ENCODE data around the gene MISP3.

Gene MISP3

DNA sequence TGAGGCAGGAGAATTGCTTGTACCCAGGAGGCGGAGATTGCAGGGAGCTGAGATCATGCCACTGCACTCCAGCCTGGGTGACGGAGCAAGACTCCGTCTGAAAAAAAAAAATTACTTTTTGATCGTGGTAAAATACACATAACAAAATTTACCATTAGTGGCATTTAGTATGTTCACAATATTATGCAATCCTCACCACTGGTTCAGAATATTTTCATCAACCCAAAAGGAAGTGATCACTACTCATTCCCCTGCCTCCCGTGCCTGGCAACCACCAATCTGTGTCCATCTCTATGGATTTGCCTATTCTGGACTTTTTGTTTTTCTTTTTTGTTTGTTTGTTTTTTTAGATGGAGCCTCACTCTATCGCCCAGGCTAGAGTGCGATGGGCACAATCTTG is 9.5 kb upstream of the MISP3 start:
- no peak for DNase-seq (ENCODE audit: extremely low spot score)
- POLR2A ChIA-PET: no interaction called here
- no peak for TF ChIP-seq HDGF (IDR thresholded peaks at IDR 0.05; ENCODE audit: borderline replicate concordance)
- no peak for TF ChIP-seq NFRKB (IDR thresholded peaks at IDR 0.05)
- CTCF ChIA-PET: no interaction called here

DNA sequence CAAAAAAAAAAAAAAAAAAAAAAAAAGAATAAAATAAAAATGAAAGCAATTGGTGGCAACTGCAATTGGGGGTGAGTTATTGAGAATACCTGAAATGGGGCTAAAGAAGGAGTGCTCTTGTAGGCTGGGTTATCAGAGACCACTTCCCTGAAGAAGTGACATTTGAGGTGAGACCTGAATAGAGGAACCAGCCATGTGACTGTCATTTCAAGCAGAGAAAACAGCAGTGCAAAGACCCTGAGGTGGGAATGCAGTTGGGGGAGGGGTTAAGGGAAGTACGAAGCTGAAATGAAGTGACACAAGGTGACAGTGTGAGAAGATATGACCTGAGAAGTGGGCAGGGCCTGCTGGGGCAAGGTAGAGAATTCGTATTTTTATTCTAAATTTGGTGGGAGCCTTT is 6.5 kb upstream of the MISP3 start:
- no peak for DNase-seq (ENCODE audit: extremely low spot score)
- TF ChIP-seq ELF4 (IDR thresholded peaks at IDR 0.05) (no peak), SP1 (IDR thresholded peaks at IDR 0.05) (no peak), CTBP1 (IDR thresholded peaks at IDR 0.05; ENCODE audit: borderline replicate concordance) (no peak), ARNT (IDR thresholded peaks at IDR 0.05) (no peak), SUZ12 (IDR thresholded peaks at IDR 0.05) (no peak), TARDBP (IDR thresholded peaks at IDR 0.05) (no peak), FOXA1 (IDR thresholded peaks at IDR 0.05) (no peak), FOXM1 (IDR thresholded peaks at IDR 0.05; ENCODE audit: borderline replicate concordance) (no peak), NFRKB (IDR thresholded peaks at IDR 0.05) (no peak), BHLHE40 (IDR thresholded peaks at IDR 0.05; ENCODE audit: borderline replicate concordance) (no peak), HDGF (IDR thresholded peaks at IDR 0.05; ENCODE audit: borderline replicate concordance) (no peak), LEF1 (IDR thresholded peaks at IDR 0.05; ENCODE audit: borderline replicate concordance) (no peak), FOXK2 (IDR thresholded peaks at IDR 0.05) (no peak)
- TF ChIP-seq, protein P1, sequence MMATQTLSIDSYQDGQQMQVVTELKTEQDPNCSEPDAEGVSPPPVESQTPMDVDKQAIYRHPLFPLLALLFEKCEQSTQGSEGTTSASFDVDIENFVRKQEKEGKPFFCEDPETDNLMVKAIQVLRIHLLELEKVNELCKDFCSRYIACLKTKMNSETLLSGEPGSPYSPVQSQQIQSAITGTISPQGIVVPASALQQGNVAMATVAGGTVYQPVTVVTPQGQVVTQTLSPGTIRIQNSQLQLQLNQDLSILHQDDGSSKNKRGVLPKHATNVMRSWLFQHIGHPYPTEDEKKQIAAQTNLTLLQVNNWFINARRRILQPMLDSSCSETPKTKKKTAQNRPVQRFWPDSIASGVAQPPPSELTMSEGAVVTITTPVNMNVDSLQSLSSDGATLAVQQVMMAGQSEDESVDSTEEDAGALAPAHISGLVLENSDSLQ (IDR thresholded peaks at IDR 0.05): no peak
- CTCF ChIA-PET: no interaction called here
- POLR2A ChIA-PET: no interaction called here

- CTCF ChIA-PET: interaction anchor here (0.6 to 1.5 kb wide), 4 partner anchors 11 to 422 kb away, joined by 3 to 4 read pairs (median 3); no protein-coding TSS in a partner anchor
- TF ChIP-seq SP1 (IDR thresholded peaks at IDR 0.05): no peak
- TF ChIP-seq HDGF (IDR thresholded peaks at IDR 0.05; ENCODE audit: borderline replicate concordance): no peak
- TF ChIP-seq FOXK2 (IDR thresholded peaks at IDR 0.05): no peak
- TF ChIP-seq ELF4 (IDR thresholded peaks at IDR 0.05): no peak
- TF ChIP-seq LEF1 (IDR thresholded peaks at IDR 0.05; ENCODE audit: borderline replicate concordance): no peak
- TF ChIP-seq TARDBP (IDR thresholded peaks at IDR 0.05): no peak
- DNase-seq (ENCODE audit: extremely low spot score): no peak
- POLR2A ChIA-PET: no interaction called here
These were observed 2.1 kb upstream of the MISP3 start for GRCh38 chr19:14070268-14071050.

DNA sequence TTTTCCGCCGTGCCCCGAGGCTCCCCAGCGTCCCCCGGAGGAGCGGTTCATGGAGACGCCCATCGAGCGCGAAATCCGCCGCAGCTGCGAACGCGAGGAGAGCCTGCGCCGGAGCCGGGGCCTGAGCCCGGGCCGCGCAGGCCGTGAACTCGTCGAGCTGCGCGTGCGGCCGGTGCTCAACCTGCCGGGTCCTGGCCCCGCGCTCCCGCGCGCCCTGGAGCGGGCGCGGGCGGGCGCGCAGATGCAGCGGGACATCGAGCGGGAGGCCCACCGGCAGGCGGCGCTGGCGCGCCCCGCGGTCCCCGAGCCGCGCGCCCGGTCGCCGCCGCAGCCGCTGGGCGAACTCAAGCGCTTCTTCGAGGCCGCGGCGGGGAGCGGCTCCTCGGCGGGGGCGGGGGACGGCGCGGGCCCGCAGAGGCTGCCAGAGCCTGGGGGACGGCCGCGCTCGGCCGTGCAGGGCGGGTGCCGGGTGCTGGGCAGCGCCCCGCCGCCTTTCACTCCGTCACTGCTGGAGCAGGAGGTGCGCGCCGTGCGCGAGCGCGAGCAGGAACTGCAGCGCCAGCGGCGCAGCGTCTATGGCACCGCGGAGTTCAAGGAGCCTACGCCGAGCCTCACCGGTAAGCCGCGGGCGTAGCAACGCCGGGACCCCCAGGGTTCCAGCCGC is 807 bp downstream of the MISP3 start:
- TF ChIP-seq L3MBTL2 (conservative IDR thresholded peaks at IDR 0.05) (no peak; the same call in none of the 2 replicates), TARDBP (IDR thresholded peaks at IDR 0.05) (no peak), CTBP1 (IDR thresholded peaks at IDR 0.05; ENCODE audit: borderline replicate concordance) (no peak), FOXA1 (IDR thresholded peaks at IDR 0.05) (no peak), FOXM1 (IDR thresholded peaks at IDR 0.05; ENCODE audit: borderline replicate concordance) (peak; percentile 57; the same call in 1 of the 2 replicates), ELF4 (IDR thresholded peaks at IDR 0.05) (no peak), NFRKB (IDR thresholded peaks at IDR 0.05) (no peak), HDGF (IDR thresholded peaks at IDR 0.05; ENCODE audit: borderline replicate concordance) (no peak), SUZ12 (IDR thresholded peaks at IDR 0.05) (no peak), ZNF384 (IDR thresholded peaks at IDR 0.05) (no peak), ARNT (IDR thresholded peaks at IDR 0.05) (peak; percentile 78; the same call in 1 of the 2 replicates), FOXK2 (IDR thresholded peaks at IDR 0.05) (no peak)
- TF ChIP-seq, protein P1 (IDR thresholded peaks at IDR 0.05): no peak
- ChIA-PET CTCF (interaction anchor here (0.8 to 2.6 kb wide), 5 partner anchors 10 to 194 kb away, joined by 3 to 13 read pairs (median 5); partner anchors contain the start of gene IL27RA), POLR2A (interaction anchor here (0.8 to 3.2 kb wide), 6 partner anchors 12 to 121 kb away, joined by 3 to 15 read pairs (median 4); partner anchors contain the start of genes ASF1B, C19orf67, DCAF15 and IL27RA)
- peak; percentile 79 for DNase-seq (ENCODE audit: extremely low spot score)

- no peak for DNase-seq (ENCODE audit: extremely low spot score)
- ChIA-PET POLR2A (interaction anchor here (0.8 to 3.2 kb wide), 6 partner anchors 11 to 122 kb away, joined by 3 to 15 read pairs (median 4); partner anchors contain the start of genes ASF1B, C19orf67, DCAF15 and IL27RA), CTCF (interaction anchor here (1.0 to 2.6 kb wide), 3 partner anchors 9 to 195 kb away, joined by 3 to 13 read pairs (median 8); no protein-coding TSS in a partner anchor)
- TF ChIP-seq TARDBP (IDR thresholded peaks at IDR 0.05) (no peak), NFRKB (IDR thresholded peaks at IDR 0.05) (no peak), ELF4 (IDR thresholded peaks at IDR 0.05) (no peak), FOXK2 (IDR thresholded peaks at IDR 0.05) (no peak), LEF1 (IDR thresholded peaks at IDR 0.05; ENCODE audit: borderline replicate concordance) (no peak), FOXA1 (IDR thresholded peaks at IDR 0.05) (no peak), BHLHE40 (IDR thresholded peaks at IDR 0.05; ENCODE audit: borderline replicate concordance) (no peak), CTBP1 (IDR thresholded peaks at IDR 0.05; ENCODE audit: borderline replicate concordance) (no peak), ZNF384 (IDR thresholded peaks at IDR 0.05) (no peak), SUZ12 (IDR thresholded peaks at IDR 0.05) (no peak), L3MBTL2 (conservative IDR thresholded peaks at IDR 0.05) (no peak), HDGF (IDR thresholded peaks at IDR 0.05; ENCODE audit: borderline replicate concordance) (no peak), FOXM1 (IDR thresholded peaks at IDR 0.05; ENCODE audit: borderline replicate concordance) (no peak), SP1 (IDR thresholded peaks at IDR 0.05) (no peak), ARNT (IDR thresholded peaks at IDR 0.05) (no peak)
- TF ChIP-seq, protein P1 (IDR thresholded peaks at IDR 0.05): no peak
These were observed 1.6 kb downstream of the MISP3 start for GRCh38 chr19:14073925-14074838.
